Ishikawa (cell line): ENCODE measurements around the gene MYO16.

Source experiments
- CEBPB ChIP-seq: IDR thresholded peaks from 2 replicates; pipeline ENCODE4 v1.6.1; 2012
- CREB1 ChIP-seq: IDR thresholded peaks from 2 replicates; pipeline ENCODE4 v1.6.1; 2012; ENCODE audit warnings: low read depth
- EGR1 ChIP-seq: IDR thresholded peaks from 2 replicates; pipeline ENCODE4 v1.6.1; 2012
- EP300 ChIP-seq: IDR thresholded peaks from 2 replicates; pipeline ENCODE4 v1.6.1; 2012; ENCODE audit warnings: borderline replicate concordance
- FOXM1 ChIP-seq: IDR thresholded peaks from 2 replicates; pipeline ENCODE4 v1.6.1; 2012; ENCODE audit warnings: low read depth, borderline replicate concordance
- MAX ChIP-seq: IDR thresholded peaks from 2 replicates; pipeline ENCODE4 v1.6.1; 2012
- NFIC ChIP-seq: IDR thresholded peaks from 2 replicates; pipeline ENCODE4 v1.6.1; 2012
- RAD21 ChIP-seq: IDR thresholded peaks from 2 replicates; pipeline ENCODE4 v1.6.1; 2012; ENCODE audit warnings: low read depth
- REST ChIP-seq: IDR thresholded peaks from 2 replicates; pipeline ENCODE4 v1.6.1; 2012; ENCODE audit warnings: low read depth, mild to moderate bottlenecking
- TAF1 ChIP-seq: IDR thresholded peaks from 2 replicates; pipeline ENCODE4 v1.6.1; 2012; ENCODE audit warnings: low read depth, mild to moderate bottlenecking
- TCF12 ChIP-seq: IDR thresholded peaks from 2 replicates; pipeline ENCODE4 v1.6.1; 2012; ENCODE audit warnings: low read depth
- TEAD4 ChIP-seq: IDR thresholded peaks from 2 replicates; pipeline ENCODE4 v1.6.1; 2012
- USF1 ChIP-seq: IDR thresholded peaks from 2 replicates; pipeline ENCODE4 v1.6.1; 2012
- YY1 ChIP-seq: IDR thresholded peaks from 2 replicates; pipeline ENCODE4 v1.6.1; 2012; ENCODE audit warnings: low read depth

DNA sequence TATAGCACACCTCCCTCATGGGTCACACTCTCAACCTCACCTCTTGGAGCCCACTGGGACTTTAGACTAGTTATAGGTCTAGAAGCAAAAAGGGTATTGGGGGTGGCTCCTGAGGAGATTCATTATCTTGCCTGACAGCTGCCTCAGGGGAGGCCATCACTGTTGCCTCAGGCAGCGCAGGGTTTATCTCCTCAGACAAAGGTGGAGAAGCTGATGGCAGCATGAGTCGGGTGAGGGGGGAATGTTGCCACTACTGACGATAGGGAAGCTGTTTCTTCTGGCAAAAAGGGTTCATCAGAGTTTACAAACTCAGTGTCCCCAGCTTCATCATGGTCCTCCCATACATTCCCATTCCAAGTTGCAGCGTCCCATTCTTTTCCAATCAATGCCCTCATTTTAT is 594.6 kb downstream of the MYO16 start:
- TF ChIP-seq MAX (no peak), TEAD4 (no peak), RAD21 (no peak), NFIC (no peak), TCF12 (no peak), TAF1 (no peak), CEBPB (no peak), REST (no peak), EP300 (no peak), YY1 (no peak), EGR1 (no peak), FOXM1 (no peak), USF1 (no peak), CREB1 (no peak)
